ENCODE measurements around the gene NODAL.

Gene NODAL

DNA sequence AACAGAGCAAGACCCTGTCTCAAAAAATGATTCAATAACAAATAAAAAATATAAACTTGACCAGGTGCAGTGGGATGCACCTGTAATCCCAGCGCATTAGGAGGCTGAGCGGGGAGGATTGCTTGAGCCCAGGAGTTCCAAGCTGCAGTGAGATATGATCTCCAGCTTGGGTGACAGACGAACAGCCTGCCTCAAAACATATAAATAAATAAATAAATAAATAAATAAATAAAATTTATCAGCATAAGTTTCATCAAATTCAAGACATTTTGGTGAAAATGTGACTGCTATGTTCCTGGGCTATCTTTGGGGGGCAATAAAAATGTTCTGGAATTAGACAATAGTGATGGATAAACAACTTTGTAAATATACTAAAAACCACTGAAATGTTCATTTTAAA, 42.3 kb downstream of the NODAL start:
- no peaks in the 10 kb centered on the region for H3K27me3 ChIP-seq (ENCODE audit: control insufficient read depth, low read length)
- H3F3A ChIP-seq (ENCODE audit: control insufficient read depth, insufficient read depth): 0 out of 2 replicates have a peak, but pooled peaks cover 6% of the 10 kb centered on the region
- H3K4me3 ChIP-seq (ENCODE audit: low read length): no peak overlapping the region
- H3K9me3 ChIP-seq (ENCODE audit: control insufficient read depth, insufficient read depth, low read length): no peaks in the 10 kb centered on the region
- no peaks in the 10 kb centered on the region for H3K9me2 ChIP-seq (replicated peaks; ENCODE audit: control insufficient read depth, low read length)
- TF ChIP-seq, protein P1, sequence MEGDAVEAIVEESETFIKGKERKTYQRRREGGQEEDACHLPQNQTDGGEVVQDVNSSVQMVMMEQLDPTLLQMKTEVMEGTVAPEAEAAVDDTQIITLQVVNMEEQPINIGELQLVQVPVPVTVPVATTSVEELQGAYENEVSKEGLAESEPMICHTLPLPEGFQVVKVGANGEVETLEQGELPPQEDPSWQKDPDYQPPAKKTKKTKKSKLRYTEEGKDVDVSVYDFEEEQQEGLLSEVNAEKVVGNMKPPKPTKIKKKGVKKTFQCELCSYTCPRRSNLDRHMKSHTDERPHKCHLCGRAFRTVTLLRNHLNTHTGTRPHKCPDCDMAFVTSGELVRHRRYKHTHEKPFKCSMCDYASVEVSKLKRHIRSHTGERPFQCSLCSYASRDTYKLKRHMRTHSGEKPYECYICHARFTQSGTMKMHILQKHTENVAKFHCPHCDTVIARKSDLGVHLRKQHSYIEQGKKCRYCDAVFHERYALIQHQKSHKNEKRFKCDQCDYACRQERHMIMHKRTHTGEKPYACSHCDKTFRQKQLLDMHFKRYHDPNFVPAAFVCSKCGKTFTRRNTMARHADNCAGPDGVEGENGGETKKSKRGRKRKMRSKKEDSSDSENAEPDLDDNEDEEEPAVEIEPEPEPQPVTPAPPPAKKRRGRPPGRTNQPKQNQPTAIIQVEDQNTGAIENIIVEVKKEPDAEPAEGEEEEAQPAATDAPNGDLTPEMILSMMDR (IDR thresholded peaks at IDR 0.05; ENCODE audit: low read depth, low read length, poor library complexity, severe bottlenecking): no peak
- TF ChIP-seq EZH2phosphoT487 (IDR thresholded peaks at IDR 0.05; ENCODE audit: borderline replicate concordance, low read length): no peak
- H3K4me1 ChIP-seq (ENCODE audit: control insufficient read depth, low read length): peaks cover 10% of the 10 kb centered on the region
- no peak overlapping the region for H3K27ac ChIP-seq (ENCODE audit: low read depth, low read length)
- H3K4me2 ChIP-seq (ENCODE audit: low read length): no peak overlapping the region
- peaks cover under 1% of the 10 kb centered on the region; the same call in 1 of the 2 replicates for H3K36me3 ChIP-seq (ENCODE audit: control insufficient read depth, low read length)
- H3K79me2 ChIP-seq (ENCODE audit: control insufficient read depth, low read length): peaks cover 2% of the 10 kb centered on the region
- H4K20me1 ChIP-seq (ENCODE audit: control insufficient read depth, insufficient read depth, low read depth, low read length): no peaks in the 10 kb centered on the region

GRCh38 chr10:70396140-70396539, 45.3 kb downstream of the NODAL start:
- TF ChIP-seq EZH2phosphoT487 (IDR thresholded peaks at IDR 0.05; ENCODE audit: borderline replicate concordance, low read length): no peak
- TF ChIP-seq, protein P1 (IDR thresholded peaks at IDR 0.05; ENCODE audit: low read depth, low read length, poor library complexity, severe bottlenecking): no peak
- H3K36me3 ChIP-seq (ENCODE audit: control insufficient read depth, low read length): no peaks in the 10 kb centered on the region
- no peaks in the 10 kb centered on the region for H4K20me1 ChIP-seq (ENCODE audit: control insufficient read depth, insufficient read depth, low read depth, low read length)
- no peaks in the 10 kb centered on the region for H3K9me3 ChIP-seq (ENCODE audit: control insufficient read depth, insufficient read depth, low read length)
- H3K79me2 ChIP-seq (ENCODE audit: control insufficient read depth, low read length): no peaks in the 10 kb centered on the region
- H3K4me2 ChIP-seq (ENCODE audit: low read length): no peak overlapping the region
- H3K27ac ChIP-seq (ENCODE audit: low read depth, low read length): no peak overlapping the region
- H3K4me1 ChIP-seq (ENCODE audit: control insufficient read depth, low read length): no peaks in the 10 kb centered on the region
- no peaks in the 10 kb centered on the region for H3K9me2 ChIP-seq (replicated peaks; ENCODE audit: control insufficient read depth, low read length)
- H3F3A ChIP-seq (ENCODE audit: control insufficient read depth, insufficient read depth): no peaks in the 10 kb centered on the region
- peaks cover 5% of the 10 kb centered on the region; the same call in 1 of the 2 replicates for H3K27me3 ChIP-seq (ENCODE audit: control insufficient read depth, low read length)
- H3K4me3 ChIP-seq (ENCODE audit: low read length): no peak overlapping the region

- no peaks in the 10 kb centered on the region for H3K9me3 ChIP-seq (ENCODE audit: control insufficient read depth, insufficient read depth, low read length)
- no peaks in the 10 kb centered on the region for H3K36me3 ChIP-seq (ENCODE audit: control insufficient read depth, low read length)
- H3K4me1 ChIP-seq (ENCODE audit: control insufficient read depth, low read length): peaks cover 10% of the 10 kb centered on the region
- H3K9me2 ChIP-seq (replicated peaks; ENCODE audit: control insufficient read depth, low read length): no peaks in the 10 kb centered on the region
- H4K20me1 ChIP-seq (ENCODE audit: control insufficient read depth, insufficient read depth, low read depth, low read length): no peaks in the 10 kb centered on the region
- H3K4me2 ChIP-seq (ENCODE audit: low read length): no peak overlapping the region
- H3K27me3 ChIP-seq (ENCODE audit: control insufficient read depth, low read length): peaks cover 7% of the 10 kb centered on the region; the same call in 1 of the 2 replicates
- TF ChIP-seq EZH2phosphoT487 (IDR thresholded peaks at IDR 0.05; ENCODE audit: borderline replicate concordance, low read length): no peak
- TF ChIP-seq, protein P1 (IDR thresholded peaks at IDR 0.05; ENCODE audit: low read depth, low read length, poor library complexity, severe bottlenecking): no peak
- 0 out of 2 replicates have a peak, but pooled peaks cover 3% of the 10 kb centered on the region for H3F3A ChIP-seq (ENCODE audit: control insufficient read depth, insufficient read depth)
- no peaks in the 10 kb centered on the region for H3K79me2 ChIP-seq (ENCODE audit: control insufficient read depth, low read length)
- H3K4me3 ChIP-seq (ENCODE audit: low read length): no peak overlapping the region
- no peak overlapping the region for H3K27ac ChIP-seq (ENCODE audit: low read depth, low read length)
Measured at GRCh38 chr10:70391654-70392053, 49.8 kb downstream of the NODAL start.

Data from DOHH2 (cell line).